ENCODE measurements around the gene TEX29. TPM values are rescaled to one million over a fixed set of nuclear protein-coding genes. Genes with fewer than 3 reads are reported as not detected.

Gene TEX29
- total RNA-seq, 2 donors from 2014 or later: not detected

GRCh38 chr13:111341886-111342285, 21.4 kb downstream of the TEX29 start:
- Histone ChIP-seq H3K27ac (no peak overlapping the region), H3K9me3 (no peaks in the 10 kb centered on the region), H3K36me3 (no peaks in the 10 kb centered on the region), H3K27me3 (no peaks in the 10 kb centered on the region), H3K4me3 (no peak overlapping the region), H3K4me1 (no peaks in the 10 kb centered on the region)
- DNase-seq (ENCODE audit: low spot score): peak; percentile 52
- TF ChIP-seq CTCF (IDR thresholded peaks at IDR 0.05): no peak

GRCh38 chr13:111342721-111343120, 22.3 kb downstream of the TEX29 start:
- Histone ChIP-seq H3K36me3 (no peaks in the 10 kb centered on the region), H3K27ac (no peak overlapping the region), H3K4me3 (no peak overlapping the region), H3K4me1 (no peaks in the 10 kb centered on the region), H3K9me3 (no peaks in the 10 kb centered on the region), H3K27me3 (no peaks in the 10 kb centered on the region)
- no peak for TF ChIP-seq CTCF (IDR thresholded peaks at IDR 0.05)
- DNase-seq (ENCODE audit: low spot score): peak; percentile 43

- Histone ChIP-seq H3K36me3 (no peaks in the 10 kb centered on the region), H3K4me3 (no peak overlapping the region), H3K27me3 (no peaks in the 10 kb centered on the region), H3K9me3 (no peaks in the 10 kb centered on the region), H3K27ac (no peak overlapping the region), H3K4me1 (no peaks in the 10 kb centered on the region)
- TF ChIP-seq CTCF (IDR thresholded peaks at IDR 0.05): no peak
- peak; percentile 18 for DNase-seq (ENCODE audit: low spot score)
Measured at GRCh38 chr13:111343186-111343805, 22.9 kb downstream of the TEX29 start.

DNA sequence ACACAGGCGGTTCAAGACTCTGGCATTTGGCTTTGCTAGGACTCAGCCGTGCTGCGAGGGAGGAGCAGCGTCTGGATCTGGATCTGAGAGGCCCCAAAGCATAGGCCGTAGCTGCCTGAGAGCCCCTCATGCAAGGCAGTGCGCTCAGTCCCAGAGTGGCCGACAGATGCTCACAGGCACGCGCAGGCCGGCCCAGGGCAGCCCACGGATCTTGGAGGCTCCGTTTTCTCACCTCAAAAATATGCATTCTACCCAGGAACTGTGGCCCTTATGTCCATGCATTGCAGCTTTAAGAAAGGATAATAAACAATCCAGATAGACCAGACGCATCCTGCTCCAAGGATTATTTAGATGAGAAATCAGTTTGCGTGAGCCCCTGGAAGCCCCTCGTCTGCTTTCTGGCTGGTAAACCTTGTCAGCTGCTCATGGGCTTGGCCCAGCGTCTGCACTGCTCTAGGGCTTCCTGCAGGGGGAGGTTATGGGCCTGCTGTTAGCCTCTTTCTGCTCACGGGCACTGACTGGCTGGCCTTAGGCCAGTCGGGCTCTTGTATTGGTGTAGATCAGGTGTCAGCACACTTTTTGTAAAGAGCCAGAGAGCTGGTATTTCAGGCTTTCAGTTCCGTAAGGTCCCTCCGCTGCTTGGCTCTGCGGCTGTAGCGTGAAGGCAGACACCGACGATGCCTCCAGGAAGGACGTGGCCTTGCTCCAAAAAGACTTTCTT, 24.2 kb downstream of the TEX29 start:
- H3K4me3 ChIP-seq: no peak overlapping the region
- no peak overlapping the region for H3K27ac ChIP-seq
- no peaks in the 10 kb centered on the region for H3K9me3 ChIP-seq
- no peaks in the 10 kb centered on the region for H3K27me3 ChIP-seq
- no peaks in the 10 kb centered on the region for H3K36me3 ChIP-seq
- H3K4me1 ChIP-seq: no peaks in the 10 kb centered on the region
- no peak for TF ChIP-seq CTCF (IDR thresholded peaks at IDR 0.05)
- DNase-seq (ENCODE audit: low spot score): peak; percentile 46

DNA sequence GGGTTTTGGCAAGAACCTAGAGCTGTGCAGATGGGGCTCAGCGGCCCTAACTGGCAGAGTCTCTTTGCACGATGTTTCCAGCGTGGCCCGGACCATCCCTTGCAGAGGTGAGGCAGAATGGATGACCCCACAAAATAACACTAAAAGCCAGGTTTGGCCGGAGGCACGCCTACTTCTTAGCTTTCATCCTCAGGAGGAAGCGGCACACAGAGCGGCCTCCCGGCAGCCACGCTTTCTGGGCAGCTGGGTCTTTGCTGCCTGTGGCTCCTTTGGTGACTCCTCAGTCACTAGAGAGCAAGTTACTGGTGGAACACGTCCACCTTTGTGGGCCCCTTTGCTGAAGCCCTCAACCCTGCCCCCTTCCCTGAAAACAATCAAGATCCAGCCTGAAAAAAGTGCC, 25.2 kb downstream of the TEX29 start:
- H3K4me1 ChIP-seq: no peaks in the 10 kb centered on the region
- no peaks in the 10 kb centered on the region for H3K9me3 ChIP-seq
- DNase-seq (ENCODE audit: low spot score): peak; percentile 43
- no peak overlapping the region for H3K27ac ChIP-seq
- no peak overlapping the region for H3K4me3 ChIP-seq
- no peaks in the 10 kb centered on the region for H3K27me3 ChIP-seq
- no peak for TF ChIP-seq CTCF (IDR thresholded peaks at IDR 0.05)
- no peaks in the 10 kb centered on the region for H3K36me3 ChIP-seq

All from right atrium auricular region (tissue), 2 donors.